Ishikawa (cell line): ENCODE results near the gene PCDHA8.
"Not testable (repeated sequence)": the region's sequence is repeated elsewhere in the genome, so short reads cannot be mapped to it uniquely, and the experiment has no call there.

Source experiments
- CEBPB ChIP-seq: IDR thresholded peaks from 2 replicates; pipeline ENCODE4 v1.6.1; 2012
- CREB1 ChIP-seq: IDR thresholded peaks from 2 replicates; pipeline ENCODE4 v1.6.1; 2012; ENCODE audit warnings: low read depth
- EGR1 ChIP-seq: IDR thresholded peaks from 2 replicates; pipeline ENCODE4 v1.6.1; 2012
- EP300 ChIP-seq: IDR thresholded peaks from 2 replicates; pipeline ENCODE4 v1.6.1; 2012; ENCODE audit warnings: borderline replicate concordance
- FOXM1 ChIP-seq: IDR thresholded peaks from 2 replicates; pipeline ENCODE4 v1.6.1; 2012; ENCODE audit warnings: low read depth, borderline replicate concordance
- RAD21 ChIP-seq: IDR thresholded peaks from 2 replicates; pipeline ENCODE4 v1.6.1; 2012; ENCODE audit warnings: low read depth
- TAF1 ChIP-seq: IDR thresholded peaks from 2 replicates; pipeline ENCODE4 v1.6.1; 2012; ENCODE audit warnings: low read depth, mild to moderate bottlenecking
- TCF12 ChIP-seq: IDR thresholded peaks from 2 replicates; pipeline ENCODE4 v1.6.1; 2012; ENCODE audit warnings: low read depth
- TEAD4 ChIP-seq: IDR thresholded peaks from 2 replicates; pipeline ENCODE4 v1.6.1; 2012
- YY1 ChIP-seq: IDR thresholded peaks from 2 replicates; pipeline ENCODE4 v1.6.1; 2012; ENCODE audit warnings: low read depth
- ZBTB7A ChIP-seq: IDR thresholded peaks from 2 replicates; pipeline ENCODE4 v1.6.1; 2012; ENCODE audit warnings: low read depth
- TF ChIP-seq, protein P1 (sequence below): IDR thresholded peaks from 2 replicates; pipeline ENCODE4 v1.6.1; 2012; ENCODE audit warnings: low read depth, mild to moderate bottlenecking

DNA sequence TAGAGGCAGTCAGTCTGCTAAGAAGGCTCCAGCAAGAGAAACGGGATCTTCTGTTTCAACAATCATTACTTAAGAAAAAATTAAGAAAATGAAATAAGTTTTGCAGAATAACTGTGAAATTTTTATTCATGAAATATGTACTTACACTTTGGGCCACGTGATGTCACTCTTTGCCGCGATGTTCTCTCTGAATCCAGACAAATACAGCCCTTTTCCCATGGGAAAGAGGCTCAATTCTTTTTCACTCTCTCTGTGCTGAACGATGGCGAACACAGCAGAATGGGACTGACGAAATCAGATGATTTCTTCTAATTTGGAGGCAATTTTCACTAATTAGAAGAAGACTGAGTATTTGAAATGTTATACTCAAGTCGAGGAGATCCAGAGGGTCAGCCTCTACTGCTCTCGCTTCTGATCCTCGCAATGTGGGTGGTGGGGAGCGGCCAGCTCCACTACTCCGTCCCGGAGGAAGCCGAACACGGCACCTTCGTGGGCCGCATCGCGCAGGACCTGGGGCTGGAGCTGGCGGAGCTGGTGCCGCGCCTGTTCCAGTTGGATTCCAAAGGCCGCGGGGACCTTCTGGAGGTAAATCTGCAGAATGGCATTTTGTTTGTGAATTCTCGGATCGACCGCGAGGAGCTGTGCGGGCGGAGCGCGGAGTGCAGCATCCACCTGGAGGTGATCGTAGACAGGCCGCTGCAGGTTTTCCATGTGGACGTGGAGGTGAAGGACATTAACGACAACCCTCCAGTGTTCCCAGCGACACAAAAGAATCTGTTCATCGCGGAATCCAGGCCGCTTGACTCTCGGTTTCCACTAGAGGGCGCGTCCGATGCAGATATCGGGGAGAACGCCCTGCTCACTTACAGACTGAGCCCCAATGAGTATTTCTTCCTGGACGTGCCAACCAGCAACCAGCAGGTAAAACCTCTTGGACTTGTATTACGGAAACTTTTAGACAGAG lies 7.4 kb downstream of the PCDHA8 start, which contains the start of gene PCDHA9:
- TF ChIP-seq, protein P1, sequence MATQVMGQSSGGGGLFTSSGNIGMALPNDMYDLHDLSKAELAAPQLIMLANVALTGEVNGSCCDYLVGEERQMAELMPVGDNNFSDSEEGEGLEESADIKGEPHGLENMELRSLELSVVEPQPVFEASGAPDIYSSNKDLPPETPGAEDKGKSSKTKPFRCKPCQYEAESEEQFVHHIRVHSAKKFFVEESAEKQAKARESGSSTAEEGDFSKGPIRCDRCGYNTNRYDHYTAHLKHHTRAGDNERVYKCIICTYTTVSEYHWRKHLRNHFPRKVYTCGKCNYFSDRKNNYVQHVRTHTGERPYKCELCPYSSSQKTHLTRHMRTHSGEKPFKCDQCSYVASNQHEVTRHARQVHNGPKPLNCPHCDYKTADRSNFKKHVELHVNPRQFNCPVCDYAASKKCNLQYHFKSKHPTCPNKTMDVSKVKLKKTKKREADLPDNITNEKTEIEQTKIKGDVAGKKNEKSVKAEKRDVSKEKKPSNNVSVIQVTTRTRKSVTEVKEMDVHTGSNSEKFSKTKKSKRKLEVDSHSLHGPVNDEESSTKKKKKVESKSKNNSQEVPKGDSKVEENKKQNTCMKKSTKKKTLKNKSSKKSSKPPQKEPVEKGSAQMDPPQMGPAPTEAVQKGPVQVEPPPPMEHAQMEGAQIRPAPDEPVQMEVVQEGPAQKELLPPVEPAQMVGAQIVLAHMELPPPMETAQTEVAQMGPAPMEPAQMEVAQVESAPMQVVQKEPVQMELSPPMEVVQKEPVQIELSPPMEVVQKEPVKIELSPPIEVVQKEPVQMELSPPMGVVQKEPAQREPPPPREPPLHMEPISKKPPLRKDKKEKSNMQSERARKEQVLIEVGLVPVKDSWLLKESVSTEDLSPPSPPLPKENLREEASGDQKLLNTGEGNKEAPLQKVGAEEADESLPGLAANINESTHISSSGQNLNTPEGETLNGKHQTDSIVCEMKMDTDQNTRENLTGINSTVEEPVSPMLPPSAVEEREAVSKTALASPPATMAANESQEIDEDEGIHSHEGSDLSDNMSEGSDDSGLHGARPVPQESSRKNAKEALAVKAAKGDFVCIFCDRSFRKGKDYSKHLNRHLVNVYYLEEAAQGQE, result not testable (repeated sequence)
- not testable (repeated sequence) for TF ChIP-seq TEAD4, ZBTB7A, EP300, EGR1, RAD21, TAF1, CEBPB, TCF12, YY1, CREB1, FOXM1
